Right lobe of liver (tissue), 4 donors: Measurements from ENCODE around the gene HERPUD1.

Experiments
- CTCF ChIP-seq, 4 donors: fragments of 200-600 bp in 3 of 4; fragments of 450-650 bp in 1 of 4; IDR thresholded peaks; one replicate each; pipeline versions ENCODE4 v1.5.1 to v1.8.0; 2016 to 2022; ENCODE audit warnings: antibody characterized with exemption in 4 of 4, mild to moderate bottlenecking in 2 of 4
- POLR2A ChIP-seq: fragments of 450-650 bp; IDR thresholded peaks from one replicate; pipeline ENCODE4 v1.6.1; 2017; ENCODE audit warnings: antibody characterized with exemption, mild to moderate bottlenecking
- donor health status: DM: no; HTN: no; CAD: no.
- donor health status: DM: no; HTN: no; CAD: no.
- donor health status: DM: no; HTN: yes; CAD: no.

- TF ChIP-seq POLR2A: no peak
- no peak for TF ChIP-seq CTCF (IDR thresholded peaks at IDR 0.05)
Observed at GRCh38 chr16:56948234-56948633, 16.3 kb downstream of the HERPUD1 start.
